HEK293 (cell line): ENCODE data around the gene TUBGCP3.

Source experiments
- CTCF ChIA-PET: fragments of 350-600 bp; formaldehyde crosslinking; extraction: SDS; loops from one replicate; lab custom pipeline; 2021; ENCODE audit warnings: antibody characterized with exemption; lab: Yijun Ruan, JAX
- POLR2A ChIA-PET: fragments of 300-600 bp; formaldehyde crosslinking; extraction: SDS; loops from one replicate; lab custom pipeline; 2020; ENCODE audit warnings: antibody characterized with exemption, inconsistent platforms; lab: Yijun Ruan, JAX
- H3K27ac ChIP-seq: fragments of 200-500 bp; sonication (Bioruptor generic); 2 replicates; pipeline ENCODE4 v1.5.1; 2014; ENCODE audit warnings: low read depth, low read length, control low read depth, inconsistent platforms; ENCODE audit errors: extremely low read depth
- H3K36me3 ChIP-seq, 2 experiments: fragments of 200-500 bp in 1 of 2; sonication (Bioruptor generic) in 1 of 2; 1 replicate in 1 of 2; 2 replicates in 1 of 2; pipeline ENCODE4 v1.5.1; 2014 to 2017; ENCODE audit warnings: inconsistent platforms in 2 of 2, low read length in 2 of 2; ENCODE audit not compliant: control insufficient read depth in 2 of 2, insufficient read depth in 1 of 2
- H3K4me1 ChIP-seq: fragments of 200-500 bp; sonication (Bioruptor generic); 2 replicates; pipeline ENCODE4 v1.5.1; 2014; ENCODE audit warnings: mild to moderate bottlenecking, low read length, inconsistent platforms; ENCODE audit not compliant: control insufficient read depth, insufficient read depth
- H3K4me3 ChIP-seq: 2 replicates; pipeline ENCODE4 v1.5.1; 2011; ENCODE audit warnings: low read depth, mild to moderate bottlenecking, control low read depth, low read length, moderate library complexity
- H3K9me3 ChIP-seq: fragments of 200-500 bp; sonication (Bioruptor generic); 2 replicates; pipeline ENCODE4 v1.5.1; 2014; ENCODE audit warnings: low read depth, low read length, inconsistent platforms; ENCODE audit not compliant: control insufficient read depth, insufficient read depth
- HIC1 ChIP-seq: fragments of 450-650 bp; formaldehyde crosslinking; IDR thresholded peaks from 2 replicates; pipeline ENCODE4 v1.5.1; 2016; ENCODE audit warnings: missing biosample characterization, missing genetic modification characterization
- YY1 ChIP-seq: fragments of 450-650 bp; formaldehyde crosslinking; IDR thresholded peaks from 2 replicates; pipeline ENCODE4 v1.5.1; 2018; ENCODE audit warnings: missing biosample characterization, missing genetic modification characterization
- ZNF221 ChIP-seq: fragments of 450-650 bp; formaldehyde crosslinking; IDR thresholded peaks from 2 replicates; pipeline ENCODE4 v1.5.1; 2017; ENCODE audit warnings: missing biosample characterization, missing genetic modification characterization, borderline replicate concordance
- ZNF423 ChIP-seq: fragments of 450-650 bp; formaldehyde crosslinking; IDR thresholded peaks from 2 replicates; pipeline ENCODE4 v1.5.1; 2016; ENCODE audit warnings: missing biosample characterization, missing genetic modification characterization
- ZNF449 ChIP-seq: fragments of 450-650 bp; formaldehyde crosslinking; IDR thresholded peaks from 2 replicates; pipeline ENCODE4 v1.5.1; 2017; ENCODE audit warnings: missing biosample characterization, mild to moderate bottlenecking, missing genetic modification characterization, moderate library complexity
- ZNF549 ChIP-seq: fragments of 450-650 bp; IDR thresholded peaks from 2 replicates; pipeline ENCODE4 v1.5.1; 2018; ENCODE audit warnings: missing biosample characterization, missing genetic modification characterization, mild to moderate bottlenecking, inconsistent platforms, moderate library complexity
- ZNF596 ChIP-seq: fragments of 450-650 bp; IDR thresholded peaks from 2 replicates; pipeline ENCODE4 v1.5.0; 2018; ENCODE audit warnings: missing biosample characterization, mild to moderate bottlenecking, missing genetic modification characterization, moderate library complexity
- ZNF660 ChIP-seq: fragments of 450-650 bp; IDR thresholded peaks from 2 replicates; pipeline ENCODE4 v1.5.1; 2018; ENCODE audit warnings: missing biosample characterization, mild to moderate bottlenecking, missing genetic modification characterization
- ZNF776 ChIP-seq: fragments of 450-650 bp; formaldehyde crosslinking; IDR thresholded peaks from 2 replicates; pipeline ENCODE4 v1.5.0; 2017; ENCODE audit warnings: missing biosample characterization, missing genetic modification characterization, borderline replicate concordance
- ZNF791 ChIP-seq: fragments of 450-650 bp; formaldehyde crosslinking; IDR thresholded peaks from 2 replicates; pipeline ENCODE4 v1.5.1; 2016; ENCODE audit warnings: missing biosample characterization, missing genetic modification characterization
- ZNF792 ChIP-seq: fragments of 450-650 bp; formaldehyde crosslinking; IDR thresholded peaks from 2 replicates; pipeline ENCODE4 v1.5.1; 2016; ENCODE audit warnings: missing biosample characterization, missing genetic modification characterization
- ZSCAN16 ChIP-seq: fragments of 450-650 bp; formaldehyde crosslinking; IDR thresholded peaks from 2 replicates; pipeline ENCODE4 v1.5.1; 2016; ENCODE audit warnings: missing biosample characterization, missing genetic modification characterization
- TF ChIP-seq, protein P1 (sequence below): fragments of 450-650 bp; formaldehyde crosslinking; IDR thresholded peaks from 2 replicates; pipeline ENCODE4 v1.5.1; 2016; ENCODE audit warnings: missing biosample characterization, missing genetic modification characterization

TUBGCP3 gene

GRCh38 chr13:112617754-112618375 is 29.9 kb upstream of the TUBGCP3 start:
- Histone ChIP-seq H3K36me3 (no peaks in the 10 kb centered on the region), H3K4me3 (no peak overlapping the region), H3K9me3 (no peaks in the 10 kb centered on the region), H3K4me1 (no peaks in the 10 kb centered on the region), H3K27ac (no peak overlapping the region)
- TF ChIP-seq YY1 (tag by site-specific recombination) (no peak), ZNF596 (no peak), ZSCAN16 (tag by site-specific recombination) (no peak), ZNF449 (tag by site-specific recombination) (no peak), ZNF776 (tag by site-specific recombination) (no peak), ZNF791 (tag by site-specific recombination) (no peak), ZNF549 (no peak), ZNF792 (tag by site-specific recombination) (no peak), HIC1 (no peak), ZNF423 (tag by site-specific recombination) (no peak)
- TF ChIP-seq, protein P1, sequence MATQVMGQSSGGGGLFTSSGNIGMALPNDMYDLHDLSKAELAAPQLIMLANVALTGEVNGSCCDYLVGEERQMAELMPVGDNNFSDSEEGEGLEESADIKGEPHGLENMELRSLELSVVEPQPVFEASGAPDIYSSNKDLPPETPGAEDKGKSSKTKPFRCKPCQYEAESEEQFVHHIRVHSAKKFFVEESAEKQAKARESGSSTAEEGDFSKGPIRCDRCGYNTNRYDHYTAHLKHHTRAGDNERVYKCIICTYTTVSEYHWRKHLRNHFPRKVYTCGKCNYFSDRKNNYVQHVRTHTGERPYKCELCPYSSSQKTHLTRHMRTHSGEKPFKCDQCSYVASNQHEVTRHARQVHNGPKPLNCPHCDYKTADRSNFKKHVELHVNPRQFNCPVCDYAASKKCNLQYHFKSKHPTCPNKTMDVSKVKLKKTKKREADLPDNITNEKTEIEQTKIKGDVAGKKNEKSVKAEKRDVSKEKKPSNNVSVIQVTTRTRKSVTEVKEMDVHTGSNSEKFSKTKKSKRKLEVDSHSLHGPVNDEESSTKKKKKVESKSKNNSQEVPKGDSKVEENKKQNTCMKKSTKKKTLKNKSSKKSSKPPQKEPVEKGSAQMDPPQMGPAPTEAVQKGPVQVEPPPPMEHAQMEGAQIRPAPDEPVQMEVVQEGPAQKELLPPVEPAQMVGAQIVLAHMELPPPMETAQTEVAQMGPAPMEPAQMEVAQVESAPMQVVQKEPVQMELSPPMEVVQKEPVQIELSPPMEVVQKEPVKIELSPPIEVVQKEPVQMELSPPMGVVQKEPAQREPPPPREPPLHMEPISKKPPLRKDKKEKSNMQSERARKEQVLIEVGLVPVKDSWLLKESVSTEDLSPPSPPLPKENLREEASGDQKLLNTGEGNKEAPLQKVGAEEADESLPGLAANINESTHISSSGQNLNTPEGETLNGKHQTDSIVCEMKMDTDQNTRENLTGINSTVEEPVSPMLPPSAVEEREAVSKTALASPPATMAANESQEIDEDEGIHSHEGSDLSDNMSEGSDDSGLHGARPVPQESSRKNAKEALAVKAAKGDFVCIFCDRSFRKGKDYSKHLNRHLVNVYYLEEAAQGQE (tag by site-specific recombination): no peak
- CTCF ChIA-PET: interaction anchor here (1.1 to 3.2 kb wide), 3 partner anchors 11 to 257 kb away, joined by 3 to 9 read pairs (median 8); no protein-coding TSS in a partner anchor
- POLR2A ChIA-PET: no interaction called here

GRCh38 chr13:112616586-112617362 is 28.8 kb upstream of the TUBGCP3 start:
- TF ChIP-seq ZNF549: peak; percentile 55; the same call in 1 of the 2 replicates
- TF ChIP-seq ZNF221 (tag by site-specific recombination): no peak
- TF ChIP-seq ZNF660 (tag by site-specific recombination): 0 out of 2 replicates have a peak, but pooled peaks have one; percentile 44
- ChIA-PET POLR2A (no interaction called here), CTCF (interaction anchor here (0.8 to 3.2 kb wide), 5 partner anchors 10 to 607 kb away, joined by 3 to 9 read pairs (median 3); no protein-coding TSS in a partner anchor)
- no peak overlapping the region for H3K4me3 ChIP-seq
- H3K36me3 ChIP-seq: no peaks in the 10 kb centered on the region
- H3K9me3 ChIP-seq: no peaks in the 10 kb centered on the region
- H3K27ac ChIP-seq: no peak overlapping the region
- H3K4me1 ChIP-seq: no peaks in the 10 kb centered on the region
